Measurements from ENCODE around the gene PAX7. TPM values are rescaled to one million over a fixed set of nuclear protein-coding genes. Genes with fewer than 3 reads are reported as not detected.

The PAX7 gene
- total and polyA plus RNA-seq, 2 donors (not counting 3 experiments of a cell fraction or from before 2014, with no cell fraction given), result not detected

- FAIRE-seq (no peak), DNase-seq (ENCODE audit: low read depth, low spot score) (no peak)
- Histone ChIP-seq H3K9me3 (replicated peaks; ENCODE audit: control insufficient read depth, insufficient read depth, low read length) (no peaks in the 10 kb centered on the region), H3K4me1 (ENCODE audit: control insufficient read depth, extremely low read depth, insufficient read depth, low read length) (no peaks in the 10 kb centered on the region), H3K27me3 (ENCODE audit: control insufficient read depth in 2 of 2, insufficient read depth in 2 of 2, low read length in 2 of 2) (peaks cover 0 to 5% of the 10 kb centered on the region in 2 experiments), H3K27ac (ENCODE audit: insufficient read depth, low read depth, low read length) (no peak overlapping the region), H3K4me3 (replicated peaks in 1 of 3; ENCODE audit: insufficient read depth in 1 of 3, low read depth in 1 of 3, low read length in 3 of 3) (no peak overlapping the region), H4K20me1 (replicated peaks; ENCODE audit: control insufficient read depth, extremely low read depth, insufficient read depth, low read length) (no peaks in the 10 kb centered on the region), H2AFZ (ENCODE audit: low read depth, low read length) (no peak overlapping the region), H3K36me3 (ENCODE audit: control insufficient read depth in 2 of 2, extremely low read depth in 1 of 2, insufficient read depth in 2 of 2, low read length in 2 of 2) (no peaks in the 10 kb centered on the region), H3K9me1 (replicated peaks; ENCODE audit: control insufficient read depth, extremely low read depth, insufficient read depth, low read length) (no peaks in the 10 kb centered on the region), H3K9ac (replicated peaks; ENCODE audit: extremely low read depth, insufficient read depth, low read length) (no peak overlapping the region), H3K4me2 (ENCODE audit: insufficient read depth, low read length) (no peak overlapping the region), H3K79me2 (ENCODE audit: control insufficient read depth, insufficient read depth, low read length) (no peaks in the 10 kb centered on the region)
- CTCF ChIA-PET, result interaction anchor here (1.2 to 1.5 kb wide), 3 partner anchors 9 to 126 kb away, joined by 3 to 6 read pairs (median 4); no protein-coding TSS in a partner anchor
- dilution Hi-C loops (cut with MboI; ENCODE audit: extremely low pct_ligation_motif_present, low sequenced_read_pairs), result no loop called here
- BruUV-seq (replicated peaks), result no TSS peak
- intact Hi-C loops (cut with micrococcal nuclease), result no loop called here
- TF ChIP-seq EZH2 (IDR thresholded peaks at IDR 0.05; ENCODE audit: borderline replicate concordance, low read depth, low read length, severe bottlenecking), result no peak
- no peak for TF ChIP-seq MYC (IDR thresholded peaks at IDR 0.05; ENCODE audit: low read depth, low read length)
- TF ChIP-seq CTCF (IDR thresholded peaks at IDR 0.05; ENCODE audit: extremely low read depth in 1 of 2, insufficient read depth in 1 of 2, low read depth in 1 of 2, low read length in 2 of 2), result no peak
- TF ChIP-seq MAX (IDR thresholded peaks at IDR 0.05; ENCODE audit: insufficient read depth, insufficient read length), result no peak
- POLR2A ChIA-PET, result no interaction called here
Observed at GRCh38 chr1:18723206-18723605, 92.6 kb downstream of the PAX7 start.
